ENCODE measurements around the gene ADPRM. TPM values are rescaled to one million over a fixed set of nuclear protein-coding genes. Genes with fewer than 3 reads are reported as not detected.

Gene ADPRM
- total RNA-seq, 2 experiments from 2014 or later, result 34.2 to 35.0 TPM

GRCh38 chr17:10649602-10650001 lies 47.8 kb upstream of the ADPRM start:
- H3K36me3 ChIP-seq (ENCODE audit: insufficient read depth, low read length), result no peaks in the 10 kb centered on the region
- H3K27ac ChIP-seq (ENCODE audit: low read depth in 1 of 2, low read length in 2 of 2), result no peak overlapping the region
- ChIA-PET CTCF (no interaction called here), POLR2A (no interaction called here)
- H3K4me3 ChIP-seq (ENCODE audit: low read length), result no peak overlapping the region
- no peaks in the 10 kb centered on the region for H3K27me3 Mint-ChIP-seq
- H3K27me3 ChIP-seq (ENCODE audit: control insufficient read depth in 1 of 2, insufficient read depth in 2 of 2, low read length in 2 of 2), result no peaks in the 10 kb centered on the region
- intact Hi-C loops (cut with DNase I, micrococcal nuclease), result loop anchor here (5.0 to 10.0 kb wide), 2 partner anchors 85 to 993 kb away; partner anchors contain the start of gene TMEM220 (in 1 of the 2)
- H3K4me1 ChIP-seq (ENCODE audit: insufficient read depth, low read length), result peaks cover 13% of the 10 kb centered on the region
- H3K4me3 Mint-ChIP-seq, result no peak overlapping the region
- TF ChIP-seq, protein P1, sequence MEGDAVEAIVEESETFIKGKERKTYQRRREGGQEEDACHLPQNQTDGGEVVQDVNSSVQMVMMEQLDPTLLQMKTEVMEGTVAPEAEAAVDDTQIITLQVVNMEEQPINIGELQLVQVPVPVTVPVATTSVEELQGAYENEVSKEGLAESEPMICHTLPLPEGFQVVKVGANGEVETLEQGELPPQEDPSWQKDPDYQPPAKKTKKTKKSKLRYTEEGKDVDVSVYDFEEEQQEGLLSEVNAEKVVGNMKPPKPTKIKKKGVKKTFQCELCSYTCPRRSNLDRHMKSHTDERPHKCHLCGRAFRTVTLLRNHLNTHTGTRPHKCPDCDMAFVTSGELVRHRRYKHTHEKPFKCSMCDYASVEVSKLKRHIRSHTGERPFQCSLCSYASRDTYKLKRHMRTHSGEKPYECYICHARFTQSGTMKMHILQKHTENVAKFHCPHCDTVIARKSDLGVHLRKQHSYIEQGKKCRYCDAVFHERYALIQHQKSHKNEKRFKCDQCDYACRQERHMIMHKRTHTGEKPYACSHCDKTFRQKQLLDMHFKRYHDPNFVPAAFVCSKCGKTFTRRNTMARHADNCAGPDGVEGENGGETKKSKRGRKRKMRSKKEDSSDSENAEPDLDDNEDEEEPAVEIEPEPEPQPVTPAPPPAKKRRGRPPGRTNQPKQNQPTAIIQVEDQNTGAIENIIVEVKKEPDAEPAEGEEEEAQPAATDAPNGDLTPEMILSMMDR (IDR thresholded peaks at IDR 0.05), result no peak
- peaks cover 24% of the 10 kb centered on the region for H3K36me3 Mint-ChIP-seq (ENCODE audit: low read depth)
- no peak for ATAC-seq (ENCODE audit: poor library complexity)
- H3K4me1 Mint-ChIP-seq (ENCODE audit: low read depth), result peaks cover 18% of the 10 kb centered on the region
- H3K27ac Mint-ChIP-seq, result no peak overlapping the region
- no peak for DNase-seq
- no peaks in the 10 kb centered on the region for H3K9me3 ChIP-seq (ENCODE audit: control insufficient read depth in 1 of 2, insufficient read depth in 1 of 2, low read length in 2 of 2)
- H3K9me3 Mint-ChIP-seq, result no peaks in the 10 kb centered on the region

GRCh38 chr17:10651927-10652326 lies 45.5 kb upstream of the ADPRM start:
- TF ChIP-seq, protein P1 (IDR thresholded peaks at IDR 0.05), result no peak
- no peaks in the 10 kb centered on the region for H3K9me3 Mint-ChIP-seq
- DNase-seq (no peak), ATAC-seq (ENCODE audit: poor library complexity) (no peak)
- peaks cover 18% of the 10 kb centered on the region for H3K4me1 Mint-ChIP-seq (ENCODE audit: low read depth)
- ChIA-PET CTCF (no interaction called here), POLR2A (no interaction called here)
- Histone ChIP-seq H3K27ac (ENCODE audit: low read depth in 1 of 2, low read length in 2 of 2) (no peak overlapping the region), H3K9me3 (ENCODE audit: control insufficient read depth in 1 of 2, insufficient read depth in 1 of 2, low read length in 2 of 2) (no peaks in the 10 kb centered on the region), H3K4me1 (ENCODE audit: insufficient read depth, low read length) (peaks cover 9% of the 10 kb centered on the region), H3K4me3 (ENCODE audit: low read length) (no peak overlapping the region), H3K27me3 (ENCODE audit: control insufficient read depth in 1 of 2, insufficient read depth in 2 of 2, low read length in 2 of 2) (no peaks in the 10 kb centered on the region), H3K36me3 (ENCODE audit: insufficient read depth, low read length) (no peaks in the 10 kb centered on the region)
- intact Hi-C loops (cut with DNase I, micrococcal nuclease), result no loop called here
- no peaks in the 10 kb centered on the region for H3K27me3 Mint-ChIP-seq
- no peak overlapping the region for H3K27ac Mint-ChIP-seq
- H3K4me3 Mint-ChIP-seq, result no peak overlapping the region
- peaks cover 15% of the 10 kb centered on the region for H3K36me3 Mint-ChIP-seq (ENCODE audit: low read depth)

GRCh38 chr17:10652984-10653659 lies 44.3 kb upstream of the ADPRM start:
- H3K9me3 ChIP-seq (ENCODE audit: control insufficient read depth in 1 of 2, insufficient read depth in 1 of 2, low read length in 2 of 2), result no peaks in the 10 kb centered on the region
- TF ChIP-seq, protein P1 (IDR thresholded peaks at IDR 0.05), result no peak
- no peaks in the 10 kb centered on the region for H3K36me3 ChIP-seq (ENCODE audit: insufficient read depth, low read length)
- intact Hi-C loops (cut with DNase I, micrococcal nuclease), result no loop called here
- H3K27me3 Mint-ChIP-seq, result no peaks in the 10 kb centered on the region
- H3K36me3 Mint-ChIP-seq (ENCODE audit: low read depth), result peaks cover 9% of the 10 kb centered on the region
- no peak overlapping the region for H3K27ac ChIP-seq (ENCODE audit: low read depth in 1 of 2, low read length in 2 of 2)
- no peak overlapping the region for H3K27ac Mint-ChIP-seq
- no peaks in the 10 kb centered on the region for H3K9me3 Mint-ChIP-seq
- H3K4me3 Mint-ChIP-seq, result no peak overlapping the region
- H3K4me3 ChIP-seq (ENCODE audit: low read length), result no peak overlapping the region
- H3K27me3 ChIP-seq (ENCODE audit: control insufficient read depth in 1 of 2, insufficient read depth in 2 of 2, low read length in 2 of 2), result no peaks in the 10 kb centered on the region
- peaks cover 18% of the 10 kb centered on the region for H3K4me1 Mint-ChIP-seq (ENCODE audit: low read depth)
- peaks cover 9% of the 10 kb centered on the region for H3K4me1 ChIP-seq (ENCODE audit: insufficient read depth, low read length)
- ChIA-PET POLR2A (no interaction called here), CTCF (interaction anchor here (0.7 kb wide), 1 partner anchor 43 kb away, joined by 8 read pairs; no protein-coding TSS in a partner anchor)
- peak; percentile 55 for ATAC-seq (ENCODE audit: poor library complexity)
- DNase-seq, result peak in 3 of 14 experiments; percentile 6 to 11 (median 7)

All from CD4-positive, alpha-beta T cell (primary cell).